Ishikawa (cell line): ENCODE data around the gene IRAK2.

ENCODE experiments used
- CEBPB ChIP-seq: IDR thresholded peaks from 2 replicates; pipeline ENCODE4 v1.6.1; 2012
- CREB1 ChIP-seq: IDR thresholded peaks from 2 replicates; pipeline ENCODE4 v1.6.1; 2012; ENCODE audit warnings: low read depth
- RAD21 ChIP-seq: IDR thresholded peaks from 2 replicates; pipeline ENCODE4 v1.6.1; 2012; ENCODE audit warnings: low read depth
- TF ChIP-seq, protein P1 (sequence below): IDR thresholded peaks from 2 replicates; pipeline ENCODE4 v1.6.1; 2012; ENCODE audit warnings: low read depth, mild to moderate bottlenecking

DNA sequence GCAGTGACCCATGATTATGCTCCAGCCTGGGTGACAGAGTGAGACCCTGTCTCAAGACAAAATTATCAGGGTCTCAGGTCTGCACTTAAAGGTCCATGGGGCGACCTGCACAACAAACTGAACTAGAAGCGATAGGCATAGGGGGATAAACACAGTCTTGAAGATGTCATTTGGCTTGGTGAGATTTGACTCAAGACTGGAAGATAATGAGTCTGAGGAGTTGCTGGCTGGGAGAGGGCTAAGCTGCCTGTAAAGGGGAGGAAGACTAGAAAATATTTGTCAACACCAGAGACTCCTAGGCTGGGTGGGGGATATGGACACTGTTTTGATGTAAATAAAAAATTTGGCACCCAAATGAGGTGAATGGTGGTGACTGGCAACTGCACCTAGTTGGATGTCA lies 108.3 kb downstream of the IRAK2 start:
- TF ChIP-seq CEBPB (no peak), CREB1 (no peak), RAD21 (no peak)
- TF ChIP-seq, protein P1, sequence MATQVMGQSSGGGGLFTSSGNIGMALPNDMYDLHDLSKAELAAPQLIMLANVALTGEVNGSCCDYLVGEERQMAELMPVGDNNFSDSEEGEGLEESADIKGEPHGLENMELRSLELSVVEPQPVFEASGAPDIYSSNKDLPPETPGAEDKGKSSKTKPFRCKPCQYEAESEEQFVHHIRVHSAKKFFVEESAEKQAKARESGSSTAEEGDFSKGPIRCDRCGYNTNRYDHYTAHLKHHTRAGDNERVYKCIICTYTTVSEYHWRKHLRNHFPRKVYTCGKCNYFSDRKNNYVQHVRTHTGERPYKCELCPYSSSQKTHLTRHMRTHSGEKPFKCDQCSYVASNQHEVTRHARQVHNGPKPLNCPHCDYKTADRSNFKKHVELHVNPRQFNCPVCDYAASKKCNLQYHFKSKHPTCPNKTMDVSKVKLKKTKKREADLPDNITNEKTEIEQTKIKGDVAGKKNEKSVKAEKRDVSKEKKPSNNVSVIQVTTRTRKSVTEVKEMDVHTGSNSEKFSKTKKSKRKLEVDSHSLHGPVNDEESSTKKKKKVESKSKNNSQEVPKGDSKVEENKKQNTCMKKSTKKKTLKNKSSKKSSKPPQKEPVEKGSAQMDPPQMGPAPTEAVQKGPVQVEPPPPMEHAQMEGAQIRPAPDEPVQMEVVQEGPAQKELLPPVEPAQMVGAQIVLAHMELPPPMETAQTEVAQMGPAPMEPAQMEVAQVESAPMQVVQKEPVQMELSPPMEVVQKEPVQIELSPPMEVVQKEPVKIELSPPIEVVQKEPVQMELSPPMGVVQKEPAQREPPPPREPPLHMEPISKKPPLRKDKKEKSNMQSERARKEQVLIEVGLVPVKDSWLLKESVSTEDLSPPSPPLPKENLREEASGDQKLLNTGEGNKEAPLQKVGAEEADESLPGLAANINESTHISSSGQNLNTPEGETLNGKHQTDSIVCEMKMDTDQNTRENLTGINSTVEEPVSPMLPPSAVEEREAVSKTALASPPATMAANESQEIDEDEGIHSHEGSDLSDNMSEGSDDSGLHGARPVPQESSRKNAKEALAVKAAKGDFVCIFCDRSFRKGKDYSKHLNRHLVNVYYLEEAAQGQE = no peak
